PC-3 (cell line): Measurements from ENCODE around the gene SERPINE2. TPM values are rescaled to one million over a fixed set of nuclear protein-coding genes. Genes with fewer than 3 reads are reported as not detected.

Source experiments
- ATAC-seq: fragments of 200-7000 bp; cut with Tn5 transposase; 2 replicates; pipeline ENCODE4 v1.9.1; 2020; ENCODE audit warnings: mild to moderate bottlenecking, moderate library complexity
- BruUV-seq: library from RNA; stranded (reverse); fragments of 400-500 nt; replicated peaks from 2 replicates; lab custom pipeline; 2021; lab: Mats Ljungman, UMichigan
- CTCF ChIA-PET: fragments of 300-600 bp; sonication (Branson Sonifier 250); formaldehyde crosslinking; loops from one replicate; lab custom pipeline; 2022; ENCODE audit warnings: antibody characterized with exemption; lab: Charles Lee
- POLR2A ChIA-PET: fragments of 300-600 bp; sonication (Branson Sonifier 250); formaldehyde crosslinking; loops from one replicate; lab custom pipeline; 2022; ENCODE audit warnings: antibody characterized with exemption; ENCODE audit not compliant: unreplicated experiment; lab: Charles Lee
- DNase-seq: peaks from one replicate; pipeline ENCODE4 v3.0.0-alpha.2; 2015
- H2AFZ ChIP-seq: fragments of 300-600 bp; sonication (generic); 2 replicates; pipeline ENCODE4 v1.6.0; 2016; ENCODE audit warnings: antibody characterized with exemption, low read length
- H3F3A ChIP-seq: fragments of 300-600 bp; sonication (generic); one replicate; pipeline ENCODE4 v1.6.0; 2017; ENCODE audit warnings: antibody characterized with exemption, low read length, control low read depth, mild to moderate bottlenecking; ENCODE audit not compliant: unreplicated experiment
- H3K27ac ChIP-seq: fragments of 300-600 bp; sonication (generic); 2 replicates; pipeline ENCODE4 v1.5.1; 2016; ENCODE audit warnings: mild to moderate bottlenecking, low read length
- H3K27me3 ChIP-seq: fragments of 300-600 bp; sonication (generic); 2 replicates; pipeline ENCODE4 v1.6.1; 2016; ENCODE audit warnings: low read length, mixed read lengths
- H3K36me3 ChIP-seq: fragments of 300-600 bp; sonication (generic); 2 replicates; pipeline ENCODE4 v1.6.1; 2016; ENCODE audit warnings: low read depth, mixed run types, low read length, mixed read lengths
- H3K4me1 ChIP-seq: fragments of 300-600 bp; sonication (generic); 2 replicates; pipeline ENCODE4 v1.5.1; 2016; ENCODE audit warnings: low read length; ENCODE audit not compliant: insufficient read depth
- H3K4me2 ChIP-seq: fragments of 300-600 bp; sonication (generic); 2 replicates; pipeline ENCODE4 v1.6.0; 2016; ENCODE audit warnings: low read length
- H3K4me3 ChIP-seq: fragments of 300-600 bp; sonication (generic); 2 replicates; pipeline ENCODE4 v1.5.1; 2016; ENCODE audit warnings: mild to moderate bottlenecking, low read length, mixed read lengths
- H3K79me2 ChIP-seq: fragments of 300-600 bp; sonication (generic); 2 replicates; pipeline ENCODE4 v1.6.1; 2017; ENCODE audit warnings: low read length, mixed read lengths
- H3K9ac ChIP-seq: fragments of 300-600 bp; sonication (generic); 2 replicates; pipeline ENCODE4 v1.6.0; 2016; ENCODE audit warnings: mild to moderate bottlenecking, low read length
- H3K9me2 ChIP-seq: fragments of 300-600 bp; sonication (generic); replicated peaks from 2 replicates; pipeline ENCODE4 v1.6.1; 2016; ENCODE audit warnings: mixed run types, low read length, mixed read lengths
- H3K9me3 ChIP-seq: fragments of 300-600 bp; sonication (generic); 2 replicates; pipeline ENCODE4 v1.6.1; 2016; ENCODE audit warnings: low read length, mixed read lengths
- H4K20me1 ChIP-seq: fragments of 300-600 bp; sonication (generic); 2 replicates; pipeline ENCODE4 v1.6.1; 2016; ENCODE audit warnings: low read length, mixed read lengths
- EZH2 ChIP-seq: fragments of 300-600 bp; sonication (generic); IDR thresholded peaks from one replicate; pipeline ENCODE4 v1.6.1; 2017; ENCODE audit warnings: antibody characterized with exemption, mild to moderate bottlenecking, low read length; ENCODE audit not compliant: unreplicated experiment
- EZH2phosphoT487 ChIP-seq: fragments of 300-600 bp; sonication (generic); IDR thresholded peaks from 2 replicates; pipeline ENCODE4 v1.6.1; 2018; ENCODE audit warnings: mild to moderate bottlenecking, antibody characterized with exemption, low read length, borderline replicate concordance
- intact Hi-C: fragments of 100-400 bp; cut with micrococcal nuclease; formaldehyde crosslinking; loops from 2 replicates; pipeline ENCODE4 v1.9.0; 2023
- total RNA-seq: library from RNA; depleted of rRNA; stranded (reverse); fragments of >200 nt; gene quantifications from 2 replicates; pipeline ENCODE4 v1.2.3, GENCODE V29; 2014
- TF ChIP-seq, protein P1 (sequence below): fragments of 300-600 bp; sonication (generic); conservative IDR thresholded peaks from 2 replicates; pipeline ENCODE4 v1.5.1; 2017; ENCODE audit warnings: antibody characterized with exemption, low read depth, mild to moderate bottlenecking, low read length

Gene SERPINE2
- total RNA-seq, 1 experiment from 2014 or later, result 17.1 TPM

DNA sequence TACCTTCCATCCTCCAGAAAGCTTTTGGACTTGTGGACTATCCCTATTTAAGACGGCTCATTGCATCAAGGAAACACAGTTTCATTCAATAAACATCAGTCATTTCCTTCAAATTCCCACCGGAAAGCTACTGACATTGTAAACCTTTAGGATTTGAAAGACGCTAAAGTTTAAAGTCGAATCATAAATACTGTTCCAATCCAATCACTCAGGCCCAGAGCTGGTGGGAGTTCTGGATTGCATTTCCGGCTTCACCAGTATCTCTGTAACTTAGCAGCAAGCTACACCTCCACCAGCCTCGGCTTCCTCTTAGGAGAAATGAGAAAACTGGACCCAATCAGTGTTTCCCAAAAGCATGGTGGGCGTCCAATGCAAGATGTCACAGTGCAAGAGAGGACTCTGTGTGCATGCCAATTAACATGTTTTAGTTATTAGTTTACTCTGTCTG, 95.5 kb downstream of the SERPINE2 start:
- Histone ChIP-seq H3K27me3 (no peaks in the 10 kb centered on the region), H3K9me3 (no peaks in the 10 kb centered on the region), H4K20me1 (0 out of 2 replicates have a peak, but pooled peaks cover 6% of the 10 kb centered on the region), H3F3A (peaks cover 4% of the 10 kb centered on the region), H3K79me2 (peaks cover 71% of the 10 kb centered on the region), H3K4me1 (peaks cover 23% of the 10 kb centered on the region), H3K4me2 (peak overlapping the region; percentile 88), H3K9me2 (no peaks in the 10 kb centered on the region), H2AFZ (peak overlapping the region; percentile 90), H3K27ac (peak overlapping the region; percentile 75), H3K36me3 (peaks cover 11% of the 10 kb centered on the region; the same call in 1 of the 2 replicates), H3K4me3 (peak overlapping the region; percentile 92), H3K9ac (peak overlapping the region; percentile 94)
- TF ChIP-seq EZH2phosphoT487 (no peak), EZH2 (no peak)
- TF ChIP-seq, protein P1, sequence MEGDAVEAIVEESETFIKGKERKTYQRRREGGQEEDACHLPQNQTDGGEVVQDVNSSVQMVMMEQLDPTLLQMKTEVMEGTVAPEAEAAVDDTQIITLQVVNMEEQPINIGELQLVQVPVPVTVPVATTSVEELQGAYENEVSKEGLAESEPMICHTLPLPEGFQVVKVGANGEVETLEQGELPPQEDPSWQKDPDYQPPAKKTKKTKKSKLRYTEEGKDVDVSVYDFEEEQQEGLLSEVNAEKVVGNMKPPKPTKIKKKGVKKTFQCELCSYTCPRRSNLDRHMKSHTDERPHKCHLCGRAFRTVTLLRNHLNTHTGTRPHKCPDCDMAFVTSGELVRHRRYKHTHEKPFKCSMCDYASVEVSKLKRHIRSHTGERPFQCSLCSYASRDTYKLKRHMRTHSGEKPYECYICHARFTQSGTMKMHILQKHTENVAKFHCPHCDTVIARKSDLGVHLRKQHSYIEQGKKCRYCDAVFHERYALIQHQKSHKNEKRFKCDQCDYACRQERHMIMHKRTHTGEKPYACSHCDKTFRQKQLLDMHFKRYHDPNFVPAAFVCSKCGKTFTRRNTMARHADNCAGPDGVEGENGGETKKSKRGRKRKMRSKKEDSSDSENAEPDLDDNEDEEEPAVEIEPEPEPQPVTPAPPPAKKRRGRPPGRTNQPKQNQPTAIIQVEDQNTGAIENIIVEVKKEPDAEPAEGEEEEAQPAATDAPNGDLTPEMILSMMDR, result no peak
- TSS peak; percentile 57 for BruUV-seq
- CTCF ChIA-PET, result interaction anchor here (0.5 to 1.4 kb wide), 2 partner anchors 20 to 82 kb away, joined by 3 read pairs; no protein-coding TSS in a partner anchor
- ATAC-seq, result peak; percentile 57
- intact Hi-C loops, result loop anchor here (5.0 to 10.0 kb wide), 2 partner anchors 46 to 109 kb away; partner anchors contain the start of gene AP1S3
- POLR2A ChIA-PET, result interaction anchor here (0.7 kb wide), 2 partner anchors 82 to 144 kb away, joined by 3 to 4 read pairs; no protein-coding TSS in a partner anchor
- peak; percentile 78 for DNase-seq

DNA sequence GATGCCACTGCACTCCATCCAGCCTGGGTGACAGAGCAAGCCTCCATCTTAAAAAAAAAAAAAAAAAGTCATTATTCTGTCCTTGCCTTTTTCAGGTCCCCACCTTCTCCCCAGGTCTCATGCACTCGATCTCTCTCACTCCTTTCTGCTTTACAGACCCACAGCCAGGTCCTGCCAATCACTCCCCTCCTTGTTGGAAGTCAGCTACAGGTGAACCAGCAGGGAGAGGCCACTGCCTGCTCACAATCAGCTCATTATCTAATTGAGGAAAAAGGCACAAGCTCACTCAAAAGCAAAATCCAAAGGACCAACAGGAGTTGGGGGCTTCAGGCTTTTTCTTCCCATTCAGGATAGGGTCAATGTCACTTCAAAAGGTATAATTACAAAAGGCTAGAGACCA, 96.0 kb downstream of the SERPINE2 start:
- peaks cover 23% of the 10 kb centered on the region for H3K4me1 ChIP-seq
- no TSS peak for BruUV-seq
- peak overlapping the region; percentile 75 for H3K27ac ChIP-seq
- ATAC-seq (no peak), DNase-seq (no peak)
- H3F3A ChIP-seq, result peaks cover 4% of the 10 kb centered on the region
- TF ChIP-seq EZH2 (no peak), EZH2phosphoT487 (no peak)
- TF ChIP-seq, protein P1, result no peak
- H3K4me2 ChIP-seq, result peak overlapping the region; percentile 88
- peak overlapping the region; percentile 22 for H3K9ac ChIP-seq
- no peaks in the 10 kb centered on the region for H3K27me3 ChIP-seq
- H2AFZ ChIP-seq, result 0 out of 2 replicates have a peak overlapping the region, but pooled peaks have one; percentile 90
- H3K9me3 ChIP-seq, result no peaks in the 10 kb centered on the region
- peaks cover 76% of the 10 kb centered on the region for H3K79me2 ChIP-seq
- intact Hi-C loops, result loop anchor here (5.0 to 10.0 kb wide), 2 partner anchors 46 to 108 kb away; partner anchors contain the start of gene AP1S3
- no peaks in the 10 kb centered on the region for H3K9me2 ChIP-seq
- peaks cover 11% of the 10 kb centered on the region; the same call in 1 of the 2 replicates for H3K36me3 ChIP-seq
- H3K4me3 ChIP-seq, result peak overlapping the region; percentile 92
- H4K20me1 ChIP-seq, result 0 out of 2 replicates have a peak, but pooled peaks cover 6% of the 10 kb centered on the region
- ChIA-PET CTCF (interaction anchor here (0.5 to 1.4 kb wide), 2 partner anchors 19 to 82 kb away, joined by 3 read pairs; no protein-coding TSS in a partner anchor), POLR2A (interaction anchor here (0.6 to 0.7 kb wide), 2 partner anchors 82 to 104 kb away, joined by 4 read pairs; no protein-coding TSS in a partner anchor)
